Left ventricle myocardium superior (tissue), 1 donor: ENCODE data around the gene DPP10. TPM values are rescaled to one million over a fixed set of nuclear protein-coding genes. Genes with fewer than 3 reads are reported as not detected.
"Not testable (repeated sequence)": the region's sequence is repeated elsewhere in the genome, so short reads cannot be mapped to it uniquely, and the experiment has no call there.

Experiments
- ATAC-seq: fragments of 200-7000 bp; cut with Tn5 transposase; one replicate; pipeline ENCODE4 v1.9.1; 2020; ENCODE audit warnings: mild to moderate bottlenecking, moderate library complexity
- DNase-seq: peaks from one replicate; pipeline ENCODE4 v3.0.0-alpha.2; 2020
- intact Hi-C: fragments of 100-400 bp; cut with micrococcal nuclease; formaldehyde crosslinking; loops from one replicate; pipeline ENCODE4 v1.11.0; 2022
- total RNA-seq: library from RNA; stranded (reverse); fragmentation: NEBNext Ultra II Directional; extraction: Animal tissue kit (Norgen Biotek cat#: 25700); gene quantifications from one replicate; pipeline ENCODE4 v1.2.1, GENCODE V29; 2021
- donor health status: DM: no; HTN: yes; CAD: no; lungs with severe emphysema.

DPP10 gene
- total RNA-seq, 1 donor from 2014 or later, result 0.27 TPM

DNA sequence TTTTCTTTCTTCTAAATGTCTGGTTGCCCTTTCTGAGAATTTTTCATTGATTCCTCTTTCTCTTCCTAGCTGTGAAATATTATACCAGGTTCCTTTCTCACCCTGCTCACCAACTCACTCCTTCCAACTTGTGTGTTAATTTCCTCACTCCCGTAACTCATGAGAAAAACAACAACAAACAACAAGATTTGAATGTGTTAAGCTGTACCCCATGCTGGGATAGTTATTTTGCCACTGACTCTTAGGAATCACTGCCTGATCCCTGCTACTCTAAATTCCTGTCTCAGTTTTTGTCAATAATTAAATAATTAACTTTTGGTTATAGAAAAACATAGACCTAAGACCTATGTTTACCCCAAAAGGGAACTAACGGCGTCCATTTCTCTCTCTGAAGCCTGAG lies 242.7 kb downstream of the DPP10 start:
- ATAC-seq, result no peak
- intact Hi-C loops, result no loop called here
- no peak for DNase-seq

DNA sequence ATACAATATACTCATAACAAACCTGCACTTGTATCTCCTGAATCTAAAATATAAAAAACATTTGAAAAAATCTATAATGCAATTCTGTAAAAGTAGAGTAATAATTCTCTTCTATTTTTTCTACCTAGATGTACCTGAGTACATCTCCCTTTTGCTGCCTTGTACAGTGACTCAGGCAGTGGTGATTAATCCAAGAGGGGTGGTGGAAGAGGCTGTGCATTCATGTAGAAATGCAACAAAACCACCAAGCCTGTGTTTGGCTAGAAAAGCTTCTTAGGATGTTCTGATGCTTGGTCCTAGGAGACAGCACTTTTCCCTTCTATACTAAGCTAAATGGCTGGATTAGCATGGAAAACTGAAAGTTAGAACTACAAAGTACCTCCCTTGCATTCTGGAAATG lies 245.8 kb downstream of the DPP10 start:
- intact Hi-C loops, result no loop called here
- DNase-seq (no peak), ATAC-seq (no peak)

DNA sequence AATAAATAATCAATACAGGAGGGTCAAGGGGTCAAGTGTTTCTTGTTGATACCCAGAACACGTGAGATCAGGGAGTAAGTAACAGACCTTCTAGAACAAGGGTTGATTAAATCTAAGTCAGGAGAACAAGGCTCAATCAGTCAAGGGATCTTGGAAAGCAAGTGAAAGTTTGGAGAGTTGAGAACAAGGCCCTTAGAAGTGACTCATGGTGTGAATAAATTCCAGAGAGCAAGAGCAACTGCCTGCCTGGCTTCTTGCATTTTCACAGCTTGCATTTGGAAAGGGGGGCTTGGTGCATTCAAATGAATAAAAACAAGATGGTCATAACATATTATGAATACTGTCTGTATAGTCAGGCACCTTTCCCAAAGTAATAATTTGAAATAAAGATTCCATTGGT lies 256.1 kb downstream of the DPP10 start:
- no peak for ATAC-seq
- intact Hi-C loops, result no loop called here
- no peak for DNase-seq

DNA sequence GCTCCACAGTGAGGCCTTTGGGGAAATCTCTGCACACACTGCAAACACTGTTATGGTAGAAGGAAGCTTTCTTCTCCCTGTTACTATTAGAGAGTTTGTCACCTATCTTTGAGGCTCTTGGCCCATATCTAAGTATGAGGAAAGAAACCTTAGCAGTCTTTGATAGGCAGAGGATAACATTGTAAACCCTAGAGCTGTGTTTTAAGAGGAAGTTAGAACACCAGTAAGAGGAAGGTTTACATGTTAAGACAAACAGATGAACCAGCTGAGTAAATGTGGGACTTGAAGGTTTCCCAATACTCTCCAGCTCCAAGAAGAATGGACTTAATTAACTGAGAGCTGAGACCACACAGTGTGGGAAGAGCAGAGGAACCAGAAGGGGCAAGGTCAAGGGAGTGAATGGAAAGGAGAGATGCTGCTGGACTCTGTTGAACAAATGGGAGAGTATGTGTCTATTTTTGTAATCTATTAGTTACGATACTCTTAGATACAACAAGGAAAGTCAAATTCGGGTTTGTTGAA lies 257.0 kb downstream of the DPP10 start:
- no peak for ATAC-seq
- no peak for DNase-seq
- intact Hi-C loops, result no loop called here

DNA sequence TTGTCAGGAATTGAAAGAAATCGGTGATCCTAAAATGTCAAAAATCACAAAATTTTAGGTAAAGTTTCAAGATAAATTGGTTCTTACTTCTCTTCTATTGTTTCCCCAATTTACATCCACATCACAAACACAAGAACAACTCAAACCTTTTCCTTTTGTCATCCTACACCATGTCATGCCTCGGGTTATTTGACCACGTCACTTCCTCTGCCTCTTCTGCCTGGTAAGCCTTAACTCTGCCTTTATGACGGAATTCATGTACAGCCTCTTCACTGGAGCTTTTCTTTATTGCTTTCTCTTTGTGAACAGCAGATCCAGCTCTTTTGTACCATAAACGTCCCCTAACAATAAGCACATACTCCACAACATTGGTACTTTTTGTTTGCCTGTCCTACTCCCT lies 258.0 kb downstream of the DPP10 start:
- ATAC-seq (no peak), DNase-seq (no peak)
- intact Hi-C loops, result no loop called here

DNA sequence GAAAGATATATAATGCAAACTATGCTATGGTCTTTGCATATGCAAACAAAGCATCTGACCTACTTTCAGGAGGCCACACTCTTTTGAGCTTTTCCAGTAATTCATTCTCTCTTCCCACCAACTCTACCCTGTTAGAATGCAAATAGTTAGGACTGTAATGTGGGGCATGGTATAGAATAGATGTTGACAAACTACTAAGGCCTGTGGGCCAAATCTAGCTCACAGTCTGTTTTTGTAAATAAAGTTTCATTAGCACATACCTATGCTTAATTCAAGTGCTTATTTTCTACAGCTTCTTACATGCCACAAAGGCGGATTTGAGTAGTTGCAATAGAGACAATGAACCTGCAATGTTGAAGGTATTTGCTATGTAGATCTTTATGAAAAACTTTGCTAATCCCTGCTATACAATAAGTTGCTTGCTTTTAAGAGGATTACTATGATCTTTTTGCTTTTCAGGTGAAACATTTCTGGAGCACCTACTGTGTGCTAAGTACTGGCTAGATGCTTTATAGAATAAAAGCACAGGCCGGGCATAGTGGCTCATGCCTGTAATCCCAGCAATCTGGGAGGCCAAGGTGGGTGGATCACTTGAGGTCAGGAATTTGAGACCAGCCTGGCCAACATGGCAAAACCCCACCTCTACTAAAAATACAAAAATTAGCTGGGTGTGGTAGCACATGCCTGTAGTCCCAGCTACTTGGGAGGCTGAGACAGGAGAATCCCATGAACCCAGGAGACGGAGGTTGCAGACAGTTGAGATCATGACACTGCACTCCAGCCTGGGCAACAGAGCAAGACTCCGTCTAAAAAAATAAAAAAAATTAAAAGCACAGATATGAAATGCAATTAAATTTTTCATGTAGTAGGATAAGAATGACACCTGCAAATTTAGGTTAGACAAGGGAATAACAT lies 267.8 kb downstream of the DPP10 start:
- ATAC-seq (no peak), DNase-seq (no peak)
- intact Hi-C loops, result no loop called here

DNA sequence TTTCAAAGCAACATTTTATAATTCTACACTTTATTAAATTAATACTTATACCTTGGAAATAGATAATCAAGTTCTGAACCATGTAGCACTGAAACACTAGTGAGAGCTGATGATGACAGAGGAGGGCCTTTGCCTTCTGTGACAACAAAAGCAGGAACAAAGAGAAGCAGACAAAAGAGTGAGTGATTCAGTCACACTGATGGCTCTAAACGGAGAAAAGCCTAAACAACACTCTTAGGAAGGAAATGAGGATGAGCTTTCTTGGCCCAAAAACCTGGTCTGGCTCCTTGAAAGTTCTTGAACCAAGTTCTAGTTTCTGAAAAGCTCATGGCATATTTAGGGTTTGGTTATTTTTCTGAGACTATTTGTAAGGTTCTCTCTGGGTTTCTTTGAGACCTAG lies 271.9 kb downstream of the DPP10 start:
- ATAC-seq, result no peak
- DNase-seq, result no peak
- intact Hi-C loops, result no loop called here

DNA sequence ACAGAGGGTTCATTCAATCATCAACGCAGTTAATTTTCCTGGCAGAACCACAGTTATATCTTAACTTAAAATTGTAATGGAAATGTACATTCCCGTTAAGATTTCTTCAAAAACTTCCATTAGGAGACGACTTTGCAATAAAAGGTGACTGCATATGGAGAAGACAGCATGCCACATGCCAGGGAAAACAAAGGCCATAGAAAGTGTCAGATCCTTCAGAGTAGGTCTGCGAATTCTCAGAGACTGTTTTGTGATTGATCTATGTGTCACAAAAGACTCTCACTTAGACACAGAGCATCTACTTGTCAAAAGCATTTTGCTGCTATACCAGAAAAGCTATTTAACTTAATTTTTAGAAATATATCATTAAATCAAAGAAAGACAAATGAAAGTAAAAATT lies 274.6 kb downstream of the DPP10 start:
- ATAC-seq, result no peak
- intact Hi-C loops, result no loop called here

DNA sequence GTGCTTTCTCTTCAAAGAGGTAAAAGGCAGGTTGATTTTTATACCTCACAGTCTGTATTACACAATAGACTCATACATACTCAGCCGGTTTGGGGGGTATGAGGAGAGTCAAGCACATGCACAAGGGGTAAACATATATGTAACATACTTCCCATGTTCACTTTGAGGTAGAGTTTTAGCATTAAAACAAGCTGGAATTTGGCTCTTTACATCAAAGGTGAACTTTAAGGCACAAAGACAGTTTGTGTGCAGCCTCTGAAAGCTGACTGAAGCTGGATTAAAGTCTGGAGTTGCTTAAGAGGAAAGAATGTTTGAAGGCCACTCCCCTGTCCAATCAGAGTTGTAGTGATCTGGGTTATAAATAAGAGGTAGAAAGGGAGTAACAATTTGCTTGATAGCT lies 282.0 kb downstream of the DPP10 start:
- DNase-seq (no peak), ATAC-seq (no peak)
- intact Hi-C loops, result no loop called here

More for the DNA sequence above, 274.6 kb downstream of the DPP10 start:
- DNase-seq, result no peak

DNA sequence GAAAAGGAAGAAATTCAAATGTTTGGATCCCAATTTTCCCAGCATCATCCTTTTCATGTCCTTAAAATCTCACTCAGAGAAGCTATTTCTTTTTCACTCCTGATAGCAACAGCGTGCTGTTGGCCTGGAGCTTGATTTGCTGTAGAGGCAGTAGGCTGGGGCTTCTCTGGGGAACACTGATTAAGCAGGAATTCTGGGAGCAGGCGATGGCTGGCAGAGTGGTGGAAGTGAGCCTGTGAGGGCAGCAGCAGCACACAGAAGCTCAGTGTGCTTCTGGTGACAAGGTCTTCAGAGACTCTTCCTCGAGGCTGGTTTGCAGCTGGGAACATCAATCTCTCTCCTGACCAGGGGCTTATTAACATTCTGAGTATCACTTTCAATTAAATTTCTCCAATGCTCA lies 284.6 kb downstream of the DPP10 start:
- DNase-seq (no peak), ATAC-seq (no peak)
- intact Hi-C loops, result no loop called here

DNA sequence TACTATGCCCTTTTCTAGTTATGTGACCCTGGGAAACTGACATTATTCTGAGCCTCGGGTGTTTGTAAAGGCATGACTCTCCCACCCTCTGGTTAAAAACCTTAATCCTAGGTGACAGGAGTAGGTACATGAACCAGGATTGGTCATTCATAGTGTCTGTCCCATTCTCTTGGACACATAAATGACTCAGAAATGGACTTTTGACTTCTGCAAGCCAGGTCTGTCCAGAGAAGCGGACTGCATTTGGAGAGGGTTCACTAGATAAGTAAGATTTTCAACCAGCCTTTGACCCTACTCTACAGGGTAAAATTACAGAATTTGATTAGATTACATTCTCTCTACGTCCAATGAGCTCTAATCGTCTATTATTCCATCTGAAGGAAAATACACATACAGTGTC lies 285.9 kb downstream of the DPP10 start:
- DNase-seq (no peak), ATAC-seq (no peak)
- intact Hi-C loops, result no loop called here

DNA sequence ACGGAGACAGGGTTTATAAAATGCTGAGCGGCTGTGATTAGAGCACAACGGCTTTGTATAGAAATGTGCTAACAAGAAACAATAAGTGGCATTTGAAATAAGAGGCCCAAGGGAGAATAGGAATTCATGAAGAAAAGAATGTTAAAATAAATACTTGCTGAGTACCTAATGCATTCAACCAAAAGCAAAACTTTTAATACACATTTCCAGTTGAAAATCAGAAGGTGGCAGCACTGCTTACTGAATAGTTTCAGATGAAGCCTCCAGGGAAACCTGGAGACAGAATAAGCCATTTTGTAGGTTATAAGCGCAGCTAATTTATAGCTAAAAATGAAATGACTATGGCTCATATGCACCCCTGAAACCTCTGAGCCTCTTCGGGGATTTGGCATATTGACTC lies 286.6 kb downstream of the DPP10 start:
- ATAC-seq, result no peak
- intact Hi-C loops, result no loop called here
- DNase-seq, result no peak

DNA sequence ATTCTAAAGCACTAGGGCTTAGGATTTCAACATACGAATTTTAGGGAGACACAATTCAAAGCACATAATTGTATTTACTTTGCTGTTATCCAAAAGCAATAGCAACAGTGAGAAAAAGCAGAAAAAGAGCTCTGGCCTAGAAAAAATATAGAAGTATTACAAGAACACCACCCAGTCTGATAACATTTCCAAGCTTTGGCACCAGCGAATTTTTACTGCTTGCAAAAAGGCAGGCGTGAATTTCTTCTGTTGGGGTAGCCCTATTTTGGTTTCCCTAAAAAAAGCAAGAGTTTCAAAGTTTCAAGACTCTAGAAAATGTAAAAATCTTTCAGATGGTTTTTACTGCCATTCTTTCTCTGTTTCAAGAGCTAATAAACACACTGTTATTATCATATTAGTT lies 292.7 kb downstream of the DPP10 start:
- intact Hi-C loops, result no loop called here
- ATAC-seq (no peak), DNase-seq (no peak)

DNA sequence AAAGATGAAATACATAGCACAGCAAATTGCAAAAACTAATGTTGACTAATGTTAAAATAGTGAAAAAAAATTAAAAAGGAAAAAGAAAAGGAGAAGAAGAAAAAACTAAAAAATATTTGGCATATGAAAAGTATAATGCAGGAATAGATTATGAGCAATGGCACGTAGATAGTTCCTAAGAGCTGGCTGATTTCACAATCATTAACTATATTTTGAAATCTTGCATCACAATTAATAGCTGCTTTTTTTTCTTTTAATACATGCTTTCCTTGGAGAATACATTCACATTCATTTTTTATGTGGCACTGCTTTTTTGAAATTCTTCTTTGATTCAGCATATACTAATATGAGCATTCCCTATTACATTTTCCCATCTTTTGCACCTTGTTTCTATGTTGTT lies 299.8 kb downstream of the DPP10 start:
- intact Hi-C loops, result no loop called here
- DNase-seq (no peak), ATAC-seq (no peak)

DNA sequence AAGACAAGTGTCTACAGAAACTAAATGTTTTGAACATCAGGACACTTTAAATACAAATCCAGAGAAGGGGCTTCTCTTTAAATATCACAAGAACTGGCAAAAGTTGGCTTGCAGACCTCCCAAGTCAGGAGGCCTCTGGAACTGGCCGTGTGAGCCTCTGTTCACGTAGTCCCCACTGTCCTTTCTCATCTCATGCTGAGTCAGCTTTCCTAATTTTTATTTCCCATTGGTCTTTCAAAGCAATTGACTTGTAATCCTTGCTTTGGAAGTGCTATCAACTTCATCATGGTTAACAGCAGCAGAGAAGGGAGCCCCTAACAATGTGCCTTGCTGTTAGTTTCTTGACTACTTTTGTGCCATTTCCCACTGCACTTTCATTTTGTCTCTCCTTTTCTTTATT lies 303.3 kb downstream of the DPP10 start:
- ATAC-seq, result no peak
- DNase-seq, result no peak
- intact Hi-C loops, result no loop called here

DNA sequence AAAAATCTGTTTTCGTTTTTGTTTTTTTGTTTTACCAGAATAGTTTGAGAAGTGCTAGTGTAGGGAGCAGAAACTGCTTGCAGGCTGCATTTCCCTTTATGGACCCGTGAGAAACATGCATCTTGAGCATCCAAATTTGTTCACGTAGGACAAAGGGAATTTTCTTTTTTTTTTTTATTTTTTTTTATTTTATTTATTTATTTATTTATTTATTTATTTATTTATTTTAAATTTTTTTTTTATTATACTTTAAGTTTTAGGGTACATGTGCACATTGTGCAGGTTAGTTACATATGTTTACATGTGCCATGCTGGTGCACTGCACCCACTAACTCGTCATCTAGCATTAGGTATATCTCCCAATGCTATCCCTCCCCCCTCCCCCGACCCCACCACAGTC lies 305.7 kb downstream of the DPP10 start:
- ATAC-seq, DNase-seq, intact Hi-C loops: not testable (repeated sequence)

DNA sequence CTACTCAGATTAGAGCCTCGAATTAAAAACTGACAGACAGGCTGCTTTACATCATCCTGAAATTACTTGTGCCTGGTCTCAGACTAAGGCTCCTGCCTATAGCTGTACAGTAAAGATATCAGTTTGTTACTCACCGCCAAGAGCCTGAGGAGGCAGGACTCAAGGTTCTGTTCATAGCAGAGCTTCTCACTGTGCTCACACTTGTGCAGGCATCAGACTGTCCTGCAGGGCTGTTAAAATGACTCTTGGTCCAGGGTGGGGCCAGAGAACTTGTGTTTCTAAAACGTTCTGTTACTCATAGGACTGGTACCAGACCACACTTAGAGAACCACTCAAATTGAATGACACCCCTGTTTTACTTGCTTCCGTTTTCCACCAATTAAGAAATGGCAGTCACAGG lies 310.0 kb downstream of the DPP10 start:
- intact Hi-C loops, result no loop called here
- ATAC-seq, result no peak
- no peak for DNase-seq

DNA sequence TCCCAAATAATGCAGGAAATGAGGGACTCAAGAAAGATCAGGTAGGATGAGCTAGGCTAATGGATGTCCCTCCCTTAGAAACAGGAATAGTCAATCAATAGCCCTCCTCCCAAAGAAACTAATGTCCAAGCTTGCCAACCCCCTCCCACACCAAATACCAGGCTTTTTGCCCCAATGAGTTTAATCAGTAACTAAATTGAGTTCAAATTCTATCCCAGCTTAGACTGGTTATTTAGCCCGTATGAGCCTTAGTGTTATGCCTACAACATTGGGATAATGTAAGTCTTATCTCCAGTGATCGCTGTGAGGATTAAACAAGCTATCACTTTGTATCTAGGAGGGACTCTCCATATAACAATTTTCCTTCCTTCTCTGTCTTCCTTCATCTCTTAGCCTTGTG lies 310.7 kb downstream of the DPP10 start:
- DNase-seq, result no peak
- no peak for ATAC-seq
- intact Hi-C loops, result no loop called here

DNA sequence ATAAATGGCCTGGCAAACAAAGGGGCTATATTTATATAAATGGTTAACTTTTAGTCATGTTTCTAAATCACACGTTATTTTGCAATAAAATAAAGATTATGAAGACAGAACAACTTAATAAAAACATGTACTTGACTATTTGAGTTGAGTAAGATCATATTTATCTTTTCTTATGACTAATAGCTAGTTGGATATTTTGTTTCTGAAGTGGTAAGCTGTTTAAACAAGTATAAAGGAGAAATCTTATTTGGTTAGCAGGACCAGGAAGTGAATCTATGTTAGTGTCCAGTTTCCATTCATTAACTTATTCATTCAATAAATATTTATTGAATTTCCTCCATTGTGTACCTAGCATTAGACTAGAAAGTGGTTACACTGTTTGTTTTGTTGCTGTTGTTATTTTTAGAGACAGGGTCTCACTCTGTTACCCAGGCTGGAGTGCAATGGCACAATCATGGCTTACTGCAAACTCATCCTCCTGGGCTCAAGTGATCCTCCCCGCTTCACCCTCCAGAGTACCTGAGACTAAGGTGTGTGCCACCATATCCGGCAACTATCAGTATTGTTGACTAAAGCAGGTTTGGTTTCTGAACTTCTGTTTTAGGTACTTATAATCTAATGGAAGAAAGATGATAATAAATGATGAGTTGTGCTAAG lies 312.6 kb downstream of the DPP10 start:
- ATAC-seq, result no peak
- DNase-seq, result no peak
- intact Hi-C loops, result no loop called here

DNA sequence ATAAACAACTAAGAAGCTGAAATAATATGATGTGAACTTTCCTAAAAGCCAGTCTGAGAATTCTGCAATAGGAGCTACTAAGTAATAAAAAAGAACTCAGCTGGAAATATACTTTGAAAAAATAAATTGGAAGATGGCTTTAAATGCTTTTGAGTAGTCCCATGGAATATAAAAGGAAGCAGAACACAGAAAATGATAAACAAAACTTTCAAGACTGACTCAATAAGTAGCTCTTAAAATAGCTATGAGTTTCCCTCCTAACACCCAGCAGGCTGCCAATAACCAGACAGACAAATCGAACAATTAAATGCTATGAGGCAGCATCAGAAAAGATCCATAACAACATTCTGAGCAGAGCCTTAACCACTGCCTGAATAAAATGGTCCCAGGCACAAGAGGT lies 319.9 kb downstream of the DPP10 start:
- intact Hi-C loops, result no loop called here
- ATAC-seq (peak; percentile 51), DNase-seq (no peak)

DNA sequence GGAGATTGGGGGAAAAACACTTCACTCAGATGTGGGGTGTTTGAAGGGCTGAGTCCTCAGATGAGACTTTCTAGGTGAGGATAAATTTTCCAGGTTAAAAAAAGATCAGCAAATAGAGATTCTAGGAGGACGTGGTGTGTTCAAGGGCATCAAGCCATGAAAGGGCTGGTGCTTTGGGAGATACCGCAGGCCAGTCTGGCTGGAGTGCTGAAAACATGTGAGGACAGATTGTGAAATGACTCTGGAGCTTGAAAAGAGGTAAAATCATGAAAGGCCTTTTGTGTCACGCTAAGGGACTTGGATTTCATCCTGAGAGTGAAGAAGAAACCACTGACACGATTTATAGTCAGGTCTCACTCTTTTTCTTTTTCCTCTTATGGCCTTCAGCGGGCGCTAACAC lies 320.5 kb downstream of the DPP10 start:
- intact Hi-C loops, result no loop called here
- DNase-seq, result peak; percentile 52
- ATAC-seq, result peak; percentile 98
